ENCODE results near the gene AGPAT4.

The AGPAT4 gene

GRCh38 chr6:161295784-161296183, 21.9 kb upstream of the AGPAT4 start:
- Histone ChIP-seq H3K9me3 (ENCODE audit: control insufficient read depth, insufficient read depth, low read length) (no peaks in the 10 kb centered on the region), H3K36me3 (ENCODE audit: control insufficient read depth, low read length) (no peaks in the 10 kb centered on the region), H3K27ac (ENCODE audit: low read depth, low read length) (no peak overlapping the region), H3K4me1 (ENCODE audit: control insufficient read depth, low read length) (no peaks in the 10 kb centered on the region), H3K27me3 (ENCODE audit: control insufficient read depth, low read length) (no peaks in the 10 kb centered on the region), H3F3A (ENCODE audit: control insufficient read depth, insufficient read depth) (no peaks in the 10 kb centered on the region), H3K4me3 (ENCODE audit: low read length) (no peak overlapping the region), H3K79me2 (ENCODE audit: control insufficient read depth, low read length) (no peaks in the 10 kb centered on the region), H3K9me2 (replicated peaks; ENCODE audit: control insufficient read depth, low read length) (no peaks in the 10 kb centered on the region), H4K20me1 (ENCODE audit: control insufficient read depth, insufficient read depth, low read depth, low read length) (no peaks in the 10 kb centered on the region), H3K4me2 (ENCODE audit: low read length) (no peak overlapping the region)
- no peak for TF ChIP-seq EZH2phosphoT487 (IDR thresholded peaks at IDR 0.05; ENCODE audit: borderline replicate concordance, low read length)
- TF ChIP-seq, protein P1, sequence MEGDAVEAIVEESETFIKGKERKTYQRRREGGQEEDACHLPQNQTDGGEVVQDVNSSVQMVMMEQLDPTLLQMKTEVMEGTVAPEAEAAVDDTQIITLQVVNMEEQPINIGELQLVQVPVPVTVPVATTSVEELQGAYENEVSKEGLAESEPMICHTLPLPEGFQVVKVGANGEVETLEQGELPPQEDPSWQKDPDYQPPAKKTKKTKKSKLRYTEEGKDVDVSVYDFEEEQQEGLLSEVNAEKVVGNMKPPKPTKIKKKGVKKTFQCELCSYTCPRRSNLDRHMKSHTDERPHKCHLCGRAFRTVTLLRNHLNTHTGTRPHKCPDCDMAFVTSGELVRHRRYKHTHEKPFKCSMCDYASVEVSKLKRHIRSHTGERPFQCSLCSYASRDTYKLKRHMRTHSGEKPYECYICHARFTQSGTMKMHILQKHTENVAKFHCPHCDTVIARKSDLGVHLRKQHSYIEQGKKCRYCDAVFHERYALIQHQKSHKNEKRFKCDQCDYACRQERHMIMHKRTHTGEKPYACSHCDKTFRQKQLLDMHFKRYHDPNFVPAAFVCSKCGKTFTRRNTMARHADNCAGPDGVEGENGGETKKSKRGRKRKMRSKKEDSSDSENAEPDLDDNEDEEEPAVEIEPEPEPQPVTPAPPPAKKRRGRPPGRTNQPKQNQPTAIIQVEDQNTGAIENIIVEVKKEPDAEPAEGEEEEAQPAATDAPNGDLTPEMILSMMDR (IDR thresholded peaks at IDR 0.05; ENCODE audit: low read depth, low read length, poor library complexity, severe bottlenecking), result no peak

GRCh38 chr6:161292650-161293281, 18.9 kb upstream of the AGPAT4 start:
- no peaks in the 10 kb centered on the region for H3K9me3 ChIP-seq (ENCODE audit: control insufficient read depth, insufficient read depth, low read length)
- H3K4me2 ChIP-seq (ENCODE audit: low read length), result no peak overlapping the region
- TF ChIP-seq, protein P1 (IDR thresholded peaks at IDR 0.05; ENCODE audit: low read depth, low read length, poor library complexity, severe bottlenecking), result no peak
- TF ChIP-seq EZH2phosphoT487 (IDR thresholded peaks at IDR 0.05; ENCODE audit: borderline replicate concordance, low read length), result no peak
- H3K79me2 ChIP-seq (ENCODE audit: control insufficient read depth, low read length), result no peaks in the 10 kb centered on the region
- H3K27ac ChIP-seq (ENCODE audit: low read depth, low read length), result no peak overlapping the region
- H3K27me3 ChIP-seq (ENCODE audit: control insufficient read depth, low read length), result no peaks in the 10 kb centered on the region
- H3K4me1 ChIP-seq (ENCODE audit: control insufficient read depth, low read length), result no peaks in the 10 kb centered on the region
- no peak overlapping the region for H3K4me3 ChIP-seq (ENCODE audit: low read length)
- no peaks in the 10 kb centered on the region for H3K9me2 ChIP-seq (replicated peaks; ENCODE audit: control insufficient read depth, low read length)
- H4K20me1 ChIP-seq (ENCODE audit: control insufficient read depth, insufficient read depth, low read depth, low read length), result no peaks in the 10 kb centered on the region
- H3K36me3 ChIP-seq (ENCODE audit: control insufficient read depth, low read length), result no peaks in the 10 kb centered on the region
- H3F3A ChIP-seq (ENCODE audit: control insufficient read depth, insufficient read depth), result no peaks in the 10 kb centered on the region

GRCh38 chr6:161292145-161292544, 18.3 kb upstream of the AGPAT4 start:
- no peaks in the 10 kb centered on the region for H3K36me3 ChIP-seq (ENCODE audit: control insufficient read depth, low read length)
- H3K4me1 ChIP-seq (ENCODE audit: control insufficient read depth, low read length), result no peaks in the 10 kb centered on the region
- no peaks in the 10 kb centered on the region for H3K9me3 ChIP-seq (ENCODE audit: control insufficient read depth, insufficient read depth, low read length)
- TF ChIP-seq, protein P1 (IDR thresholded peaks at IDR 0.05; ENCODE audit: low read depth, low read length, poor library complexity, severe bottlenecking), result no peak
- no peak for TF ChIP-seq EZH2phosphoT487 (IDR thresholded peaks at IDR 0.05; ENCODE audit: borderline replicate concordance, low read length)
- no peak overlapping the region for H3K27ac ChIP-seq (ENCODE audit: low read depth, low read length)
- H4K20me1 ChIP-seq (ENCODE audit: control insufficient read depth, insufficient read depth, low read depth, low read length), result no peaks in the 10 kb centered on the region
- H3K79me2 ChIP-seq (ENCODE audit: control insufficient read depth, low read length), result no peaks in the 10 kb centered on the region
- no peak overlapping the region for H3K4me3 ChIP-seq (ENCODE audit: low read length)
- no peaks in the 10 kb centered on the region for H3K9me2 ChIP-seq (replicated peaks; ENCODE audit: control insufficient read depth, low read length)
- H3K27me3 ChIP-seq (ENCODE audit: control insufficient read depth, low read length), result no peaks in the 10 kb centered on the region
- H3F3A ChIP-seq (ENCODE audit: control insufficient read depth, insufficient read depth), result no peaks in the 10 kb centered on the region
- H3K4me2 ChIP-seq (ENCODE audit: low read length), result no peak overlapping the region

All from DOHH2 (cell line).